Activated CD8-positive, alpha-beta memory T cell treated with anti-CD3 and anti-CD28 coated beads, Interleukin-2, amount 50 U/mL, for 48 hours (primary cell): ENCODE results near the gene FATE1.

Experiments used
- DNase-seq: peaks from one replicate; pipeline ENCODE4 v3.0.0-alpha.2; 2020

FATE1 gene

GRCh38 chrX:151708821-151709220 lies 7.0 kb upstream of the FATE1 start:
- DNase-seq, result no peak

DNA sequence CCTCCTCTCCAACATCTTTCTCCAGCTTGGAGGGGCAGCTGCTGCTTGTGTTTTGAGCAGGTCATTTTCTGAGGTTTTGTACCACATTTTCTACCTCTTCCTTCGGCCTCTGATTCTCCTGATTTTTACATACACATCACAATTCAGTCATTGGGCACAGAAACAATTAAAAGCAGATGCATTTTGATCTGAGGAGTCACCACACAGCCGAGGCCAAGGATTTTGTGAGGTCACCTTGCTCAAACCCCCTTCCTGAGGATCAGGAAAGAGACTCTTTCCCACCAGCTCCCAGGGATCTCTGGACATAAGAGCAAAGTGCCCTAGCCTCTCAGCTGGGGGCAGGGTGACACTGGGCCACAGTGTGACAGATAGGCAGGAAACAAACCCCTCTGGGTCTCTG lies 5.4 kb upstream of the FATE1 start:
- no peak for DNase-seq

DNA sequence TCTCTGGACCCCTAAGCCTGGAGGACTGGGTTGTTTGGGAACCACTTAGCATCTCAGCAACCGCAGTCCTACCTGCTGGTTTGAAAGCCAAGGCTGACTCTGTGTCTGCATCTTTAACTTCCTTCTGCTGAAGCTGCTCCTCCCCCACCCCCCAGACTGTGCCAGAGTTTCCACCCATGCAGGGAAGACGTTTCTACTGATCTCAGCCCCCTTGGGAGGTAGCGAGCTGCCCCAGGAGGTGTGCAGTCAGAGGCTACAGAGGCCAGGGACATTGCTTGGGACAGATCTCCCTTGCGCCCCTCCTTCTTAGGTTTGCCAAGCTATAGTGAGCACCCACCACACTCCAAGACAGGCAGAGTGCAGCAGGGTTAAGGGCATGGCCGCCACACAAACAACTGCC lies 4.7 kb upstream of the FATE1 start:
- DNase-seq, result no peak

- DNase-seq, result no peak
Measured at GRCh38 chrX:151711787-151712186, 4.0 kb upstream of the FATE1 start.

- DNase-seq, result no peak
Measured at GRCh38 chrX:151712253-151712652, 3.6 kb upstream of the FATE1 start.

DNA sequence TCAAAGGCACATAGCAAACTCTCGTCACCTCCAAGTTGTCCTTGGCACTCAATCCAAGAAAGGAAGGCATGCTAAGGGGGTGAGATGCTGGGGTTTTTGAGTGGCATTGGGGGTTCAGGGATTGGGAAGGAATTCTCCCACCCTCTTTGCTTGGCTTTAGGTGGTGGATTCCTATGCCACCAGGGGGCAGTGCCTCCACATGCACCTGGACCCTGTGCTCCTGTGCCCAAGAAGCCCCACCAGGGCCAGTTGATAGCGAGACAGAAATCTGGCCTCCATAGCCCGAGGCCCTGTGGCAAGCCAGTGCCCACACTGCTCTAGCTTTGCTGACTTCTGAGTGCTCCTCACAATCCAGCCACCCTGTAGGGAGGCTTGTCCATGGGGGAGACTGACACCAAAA lies 2.0 kb upstream of the FATE1 start:
- peak; percentile 51 for DNase-seq

GRCh38 chrX:151714362-151714761 lies 1.5 kb upstream of the FATE1 start:
- no peak for DNase-seq

DNA sequence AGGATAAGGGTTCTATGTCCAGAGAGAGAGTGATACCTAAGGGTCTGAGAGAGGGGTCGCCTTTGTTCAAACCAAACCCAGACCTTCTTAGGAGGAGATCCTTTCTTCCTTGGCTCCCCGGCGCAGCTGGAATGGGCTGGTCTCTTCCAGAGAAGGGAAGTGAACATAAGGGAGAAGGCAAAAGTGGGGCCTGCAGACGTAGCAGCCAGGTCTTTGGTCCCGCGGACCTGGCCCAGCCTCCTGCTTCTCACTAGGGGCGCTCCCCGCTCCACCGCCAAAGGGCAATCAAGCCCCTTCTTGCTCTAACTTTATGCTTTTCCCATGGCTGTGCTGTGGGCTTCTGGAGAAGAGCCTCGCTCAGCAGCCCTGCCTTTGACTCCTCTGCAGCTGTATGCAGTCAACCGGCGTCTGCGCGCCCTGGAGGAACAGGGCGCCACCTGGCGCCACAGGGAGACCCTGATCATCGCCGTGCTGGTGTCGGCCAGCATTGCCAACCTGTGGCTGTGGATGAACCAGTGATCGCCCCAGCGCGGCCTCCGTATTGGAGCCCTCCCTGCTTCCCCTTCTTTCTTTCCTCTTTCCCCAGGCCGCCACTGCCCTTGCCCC lies 6.5 kb downstream of the FATE1 start:
- DNase-seq, result no peak

- no peak for DNase-seq
Measured at GRCh38 chrX:151723156-151723760, 7.4 kb downstream of the FATE1 start.

DNA sequence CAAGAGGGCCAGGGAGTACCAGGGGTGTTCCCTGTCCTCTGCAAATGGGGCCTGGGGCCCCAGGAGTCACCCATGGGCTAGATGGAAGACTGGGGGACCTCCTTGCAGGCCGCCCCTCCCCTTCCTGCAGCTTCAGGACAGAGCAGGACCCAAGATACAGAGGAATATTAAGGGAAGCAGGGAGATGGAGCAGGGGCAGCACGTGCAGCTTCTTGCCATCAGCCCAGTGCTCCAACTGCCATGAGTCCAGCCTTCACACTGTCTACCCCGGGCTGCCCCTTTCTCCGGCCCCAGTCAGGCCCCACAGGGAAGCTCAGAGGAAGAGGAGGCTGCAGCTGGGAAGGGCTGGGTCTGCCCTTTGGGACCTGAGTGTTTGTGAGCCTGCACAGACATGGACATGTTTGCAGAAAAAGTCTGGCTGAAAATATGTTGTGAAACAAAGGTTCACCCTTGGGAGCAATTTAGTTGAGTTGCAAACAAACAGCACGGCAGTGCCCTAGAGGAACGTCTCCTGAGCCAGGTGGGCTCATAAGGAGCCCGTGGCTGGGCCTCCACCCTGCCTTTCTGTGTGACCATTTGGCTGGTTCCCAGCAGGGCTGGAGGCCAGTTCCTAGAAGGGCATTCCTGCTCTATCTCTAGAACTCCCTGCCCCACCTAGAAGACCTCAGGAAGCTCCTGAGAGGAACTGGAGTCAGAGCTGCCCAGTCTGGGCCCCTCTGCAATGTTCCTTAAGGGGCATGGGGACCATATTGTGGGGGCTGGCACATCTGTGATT lies 8.9 kb downstream of the FATE1 start:
- no peak for DNase-seq

GRCh38 chrX:151725338-151725614 lies 9.4 kb downstream of the FATE1 start:
- DNase-seq, result no peak

- no peak for DNase-seq
Measured at GRCh38 chrX:151726751-151727150, 10.9 kb downstream of the FATE1 start.

- DNase-seq, result no peak
Measured at GRCh38 chrX:151727346-151727745, 11.5 kb downstream of the FATE1 start.

DNA sequence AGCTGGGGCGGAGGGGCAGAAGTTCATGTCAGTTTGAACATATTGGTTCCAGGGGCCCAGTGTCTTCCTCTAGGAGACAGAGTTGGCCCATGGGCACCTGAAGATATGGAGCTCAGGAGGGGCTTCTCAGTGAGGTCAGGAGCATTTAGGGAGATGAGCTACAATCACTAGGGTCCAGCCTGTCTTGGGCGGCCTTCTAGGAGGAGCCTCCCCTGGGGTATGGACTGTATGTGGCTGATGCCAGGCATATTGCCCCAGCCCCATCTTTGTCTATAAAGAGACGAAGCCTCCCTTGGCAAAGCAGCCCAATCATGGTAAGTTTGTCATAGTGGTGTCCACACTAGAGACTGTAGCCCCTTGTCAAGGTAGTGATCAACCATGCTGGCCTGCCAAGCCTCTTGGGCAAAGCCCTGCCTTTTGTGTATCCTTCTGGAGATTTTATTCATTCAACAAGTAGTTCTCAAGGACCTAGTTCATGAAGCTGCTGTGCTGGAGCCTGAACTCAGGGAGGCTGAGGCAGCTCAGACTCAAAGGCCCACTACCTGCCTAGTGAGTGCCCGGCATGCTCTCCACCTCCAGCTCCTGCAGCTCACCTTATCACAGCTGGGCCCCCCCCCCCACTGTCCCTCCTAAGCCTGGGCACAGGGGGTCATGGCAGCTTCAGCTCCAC lies 13.4 kb downstream of the FATE1 start:
- DNase-seq, result no peak

- no peak for DNase-seq
Measured at GRCh38 chrX:151734446-151734845, 18.6 kb downstream of the FATE1 start, which contains the start of gene CNGA2. TSS of gene CNGA2 (plus strand) at chrX:151734746. CDS start at chrX:151738484, 3,738 bp downstream.

DNA sequence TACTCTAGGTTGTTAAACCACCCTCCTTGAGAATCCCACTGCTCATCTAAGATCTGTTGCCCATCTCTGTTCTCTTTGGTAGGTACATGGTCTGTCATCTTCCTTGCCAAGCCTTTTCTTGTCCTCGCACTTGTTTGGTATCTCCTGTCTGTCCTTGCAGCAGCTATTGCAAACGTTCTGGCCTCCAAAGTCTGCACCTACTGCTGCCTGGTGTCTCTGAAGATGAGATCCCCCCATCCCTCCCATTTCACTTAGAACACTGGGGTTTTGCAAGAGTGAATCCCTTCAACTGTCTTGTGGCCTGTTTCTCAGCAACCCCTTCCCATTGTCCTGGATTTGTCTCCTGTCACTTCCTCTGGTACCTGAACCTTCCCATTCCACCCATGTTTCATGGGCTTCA lies 19.4 kb downstream of the FATE1 start:
- DNase-seq, result no peak

- DNase-seq, result no peak
Measured at GRCh38 chrX:151736685-151737084, 20.9 kb downstream of the FATE1 start.

- no peak for DNase-seq
Measured at GRCh38 chrX:151737494-151737893, 21.7 kb downstream of the FATE1 start.

DNA sequence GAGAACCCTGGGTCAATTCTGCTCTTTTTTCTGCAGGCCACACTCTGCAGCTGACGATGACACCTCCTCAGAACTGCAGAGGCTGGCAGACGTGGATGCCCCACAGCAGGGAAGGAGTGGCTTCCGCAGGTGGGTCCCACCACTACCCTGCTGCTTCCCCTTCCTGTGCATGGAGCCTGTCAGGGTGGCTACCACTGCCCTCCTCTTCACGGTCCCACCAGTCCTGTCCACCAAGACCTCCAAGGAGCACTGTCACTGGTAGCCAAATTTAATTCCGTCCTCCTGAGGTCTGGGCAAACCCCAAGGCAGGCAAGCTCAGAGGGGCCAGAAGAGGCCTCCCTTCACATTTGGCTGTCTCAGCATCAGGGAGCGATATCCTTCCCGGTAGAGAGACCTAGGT lies 22.9 kb downstream of the FATE1 start:
- DNase-seq, result no peak

- no peak for DNase-seq
Measured at GRCh38 chrX:151741606-151742005, 25.8 kb downstream of the FATE1 start.

DNA sequence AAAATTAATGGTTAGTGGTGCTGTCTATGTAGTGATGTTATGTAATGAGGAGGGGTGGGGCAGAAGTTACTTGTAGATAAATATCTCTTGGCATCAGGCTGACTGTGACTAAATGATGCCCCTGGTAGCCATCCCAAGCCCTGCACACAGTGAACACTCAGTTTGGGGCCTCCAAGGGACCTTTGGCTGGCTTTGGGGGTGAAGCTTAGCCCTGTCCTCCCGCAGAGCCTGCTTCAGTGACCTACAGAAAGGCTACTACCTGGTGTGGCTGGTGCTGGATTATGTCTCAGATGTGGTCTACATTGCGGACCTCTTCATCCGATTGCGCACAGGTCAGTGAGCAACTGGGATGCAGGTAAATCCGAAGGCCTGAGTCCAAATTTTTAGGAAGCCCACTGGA lies 26.5 kb downstream of the FATE1 start:
- no peak for DNase-seq

DNA sequence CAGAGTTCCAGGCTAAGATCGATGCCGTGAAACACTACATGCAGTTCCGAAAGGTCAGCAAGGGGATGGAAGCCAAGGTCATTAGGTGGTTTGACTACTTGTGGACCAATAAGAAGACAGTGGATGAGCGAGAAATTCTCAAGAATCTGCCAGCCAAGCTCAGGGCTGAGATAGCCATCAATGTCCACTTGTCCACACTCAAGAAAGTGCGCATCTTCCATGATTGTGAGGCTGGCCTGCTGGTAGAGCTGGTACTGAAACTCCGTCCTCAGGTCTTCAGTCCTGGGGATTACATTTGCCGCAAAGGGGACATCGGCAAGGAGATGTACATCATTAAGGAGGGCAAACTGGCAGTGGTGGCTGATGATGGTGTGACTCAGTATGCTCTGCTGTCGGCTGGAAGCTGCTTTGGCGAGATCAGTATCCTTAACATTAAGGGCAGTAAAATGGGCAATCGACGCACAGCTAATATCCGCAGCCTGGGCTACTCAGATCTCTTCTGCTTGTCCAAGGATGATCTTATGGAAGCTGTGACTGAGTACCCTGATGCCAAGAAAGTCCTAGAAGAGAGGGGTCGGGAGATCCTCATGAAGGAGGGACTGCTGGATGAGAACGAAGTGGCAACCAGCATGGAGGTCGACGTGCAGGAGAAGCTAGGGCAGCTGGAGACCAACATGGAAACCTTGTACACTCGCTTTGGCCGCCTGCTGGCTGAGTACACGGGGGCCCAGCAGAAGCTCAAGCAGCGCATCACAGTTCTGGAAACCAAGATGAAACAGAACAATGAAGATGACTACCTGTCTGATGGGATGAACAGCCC lies 28.0 kb downstream of the FATE1 start:
- no peak for DNase-seq

GRCh38 chrX:151745651-151746050 lies 29.8 kb downstream of the FATE1 start:
- no peak for DNase-seq
